K562 treated with DMSO at 1 percent for 4 hours (cell line): ENCODE measurements around the gene FBXO45. TPM values are rescaled to one million over a fixed set of nuclear protein-coding genes. Genes with fewer than 3 reads are reported as not detected.

Source experiments
- total RNA-seq: library from RNA; unstranded; fragments of 300-600 nt; gene quantifications from 2 replicates; pipeline ENCODE4 v1.2.3, GENCODE V29; 2022; ENCODE audit not compliant: insufficient read depth

Gene FBXO45
- 8.4 and 11.7 TPM in 2 replicates for total RNA-seq

GRCh38 chr3:196568246-196569002 is at the start of gene FBXO45, which contains the start of gene WDR53:
TSS of gene FBXO45 (plus strand) at chr3:196568660. CDS start at chr3:196568985, 325 bp downstream.
TSS of gene WDR53 (minus strand) at chr3:196568554. CDS start at chr3:196561475, 7,079 bp downstream.

Other genes with a start within 250 kb of the FBXO45 start
- gene TM4SF19, start 230.3 kb upstream of the FBXO45 start, total RNA-seq = 9.5 and 12.8 TPM in 2 replicates
- gene UBXN7, start 136.2 kb upstream of the FBXO45 start, total RNA-seq = 9.9 and 13.4 TPM in 2 replicates
- gene RNF168, start 64.9 kb upstream of the FBXO45 start, total RNA-seq = 11.7 and 14.9 TPM in 2 replicates
- not detected in 2 replicates for gene SMCO1, start 53.3 kb upstream of the FBXO45 start, total RNA-seq
- 14.4 and 17.7 TPM in 2 replicates for gene WDR53, start 106 bp upstream of the FBXO45 start, total RNA-seq
- 5.8 and 6.9 TPM in 2 replicates for gene NRROS, start 71.0 kb downstream of the FBXO45 start, total RNA-seq
- gene CEP19, start 143.6 kb downstream of the FBXO45 start, total RNA-seq = 2.8 and 4.1 TPM in 2 replicates
- gene PIGX, start 143.7 kb downstream of the FBXO45 start, total RNA-seq = 14.9 and 20.8 TPM in 2 replicates
- 24.4 and 27.4 TPM in 2 replicates for gene PAK2, start 171.2 kb downstream of the FBXO45 start, total RNA-seq